ENCODE measurements around the gene KRT24. TPM values are rescaled to one million over a fixed set of nuclear protein-coding genes. Genes with fewer than 3 reads are reported as not detected.
A peak's percentile ranks its signal among the peaks of the same experiment; 100 is the strongest.

Gene KRT24
- total RNA-seq, 1 donor from 2014 or later = not detected

DNA sequence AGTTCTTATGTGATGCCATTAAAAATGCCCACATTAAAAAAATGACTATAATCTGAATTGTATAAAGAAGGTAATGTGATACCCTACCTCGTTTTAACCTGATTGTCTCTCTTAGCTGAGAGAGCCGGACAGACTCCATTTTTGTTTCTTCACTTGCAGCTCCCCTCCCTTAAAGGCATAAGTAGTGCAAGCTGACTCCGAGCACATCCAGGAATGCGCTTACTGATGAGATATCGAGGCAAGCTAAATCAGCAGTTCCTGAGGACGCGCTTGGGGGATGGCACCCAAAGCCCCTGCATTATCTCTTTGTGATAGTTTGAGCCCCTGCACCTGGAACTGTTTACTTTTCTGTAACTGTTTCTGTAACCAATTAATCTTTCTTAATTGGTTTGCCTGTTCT is 6.3 kb downstream of the KRT24 start:
- ATAC-seq (ENCODE audit: poor library complexity) (no peak), DNase-seq (no peak)
- intact Hi-C loops (cut with DNase I) = no loop called here

- DNase-seq (no peak), ATAC-seq (ENCODE audit: poor library complexity) (no peak)
- intact Hi-C loops (cut with DNase I) = no loop called here
These were observed 6.9 kb downstream of the KRT24 start for GRCh38 chr17:40696651-40697072.

GRCh38 chr17:40695874-40696472 is 7.6 kb downstream of the KRT24 start:
- no peak for ATAC-seq (ENCODE audit: poor library complexity)
- intact Hi-C loops (cut with DNase I) = no loop called here

DNA sequence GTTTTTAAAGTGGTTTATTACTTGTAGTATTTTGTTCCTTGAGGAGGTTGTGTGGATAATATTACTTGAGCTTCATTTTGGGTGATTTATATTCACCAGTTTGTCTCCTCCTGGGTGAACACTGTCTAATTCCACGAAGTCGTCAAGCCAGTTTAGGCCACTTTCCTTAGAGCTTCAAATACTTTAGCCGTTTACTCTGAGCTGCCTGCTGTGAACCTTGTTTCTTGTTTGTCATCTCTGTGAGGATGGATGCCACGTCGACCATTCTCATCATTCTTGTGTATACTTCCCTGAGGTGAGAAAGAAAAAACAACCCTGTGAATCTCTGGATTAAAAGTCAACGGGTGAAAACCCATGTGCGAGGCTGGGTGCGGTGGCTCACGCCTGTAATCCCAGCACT is 9.0 kb downstream of the KRT24 start:
- intact Hi-C loops (cut with DNase I) = no loop called here
- DNase-seq (no peak), ATAC-seq (ENCODE audit: poor library complexity) (no peak)

More at GRCh38 chr17:40695874-40696472, 7.6 kb downstream of the KRT24 start:
- DNase-seq = no peak

GRCh38 chr17:40687106-40687505 is 16.4 kb downstream of the KRT24 start:
- intact Hi-C loops (cut with DNase I) = no loop called here
- DNase-seq (no peak), ATAC-seq (ENCODE audit: poor library complexity) (no peak)

DNA sequence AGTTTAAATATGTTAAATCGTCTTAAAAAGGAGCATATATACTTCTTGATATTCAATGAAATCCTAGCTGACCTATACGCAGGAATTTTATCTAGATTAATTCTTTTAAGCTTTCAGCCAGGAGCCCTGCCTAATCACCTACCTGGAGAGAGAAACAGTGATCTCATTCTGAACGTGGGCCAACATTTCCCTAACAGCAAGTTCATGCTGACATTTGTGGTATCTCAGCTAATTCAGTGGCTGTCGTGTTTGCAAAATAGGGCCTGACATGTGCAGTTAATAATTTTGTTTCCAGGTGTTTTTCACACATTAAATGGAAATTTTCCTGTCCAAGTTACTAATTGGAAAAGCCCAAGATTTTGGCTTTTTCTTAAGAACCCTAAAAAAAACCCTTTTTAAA is 17.4 kb downstream of the KRT24 start:
- intact Hi-C loops (cut with DNase I) = no loop called here
- ATAC-seq (ENCODE audit: poor library complexity) (no peak), DNase-seq (no peak)

GRCh38 chr17:40680998-40681397 is 22.6 kb downstream of the KRT24 start:
- intact Hi-C loops (cut with DNase I) = no loop called here
- ATAC-seq (ENCODE audit: poor library complexity) (no peak), DNase-seq (no peak)

DNA sequence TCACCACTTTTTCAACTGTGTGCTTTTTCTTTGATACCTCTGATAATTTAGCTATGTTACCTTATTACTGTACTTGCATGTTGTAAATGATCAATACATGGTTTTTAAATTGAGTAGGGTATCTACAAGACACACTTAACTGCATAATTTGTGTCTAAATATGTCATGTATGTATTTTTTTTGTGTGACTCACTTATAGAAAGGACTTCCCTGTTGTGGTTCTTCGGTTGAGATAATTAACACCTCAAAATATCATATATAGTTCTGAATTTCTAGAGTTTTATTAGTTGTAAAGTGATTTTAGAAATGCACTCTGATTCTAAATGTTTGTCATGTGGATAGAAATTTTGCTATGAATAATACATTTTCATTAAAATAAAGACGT is 24.0 kb downstream of the KRT24 start:
- intact Hi-C loops (cut with DNase I) = no loop called here
- DNase-seq = no peak
- ATAC-seq (ENCODE audit: poor library complexity) = no peak

GRCh38 chr17:40678902-40679522 is 24.5 kb downstream of the KRT24 start:
- ATAC-seq (ENCODE audit: poor library complexity) = no peak
- intact Hi-C loops (cut with DNase I) = no loop called here
- DNase-seq = no peak

- DNase-seq (no peak), ATAC-seq (ENCODE audit: poor library complexity) (no peak)
- intact Hi-C loops (cut with DNase I) = no loop called here
These were observed 27.6 kb downstream of the KRT24 start for GRCh38 chr17:40675905-40676304.

DNA sequence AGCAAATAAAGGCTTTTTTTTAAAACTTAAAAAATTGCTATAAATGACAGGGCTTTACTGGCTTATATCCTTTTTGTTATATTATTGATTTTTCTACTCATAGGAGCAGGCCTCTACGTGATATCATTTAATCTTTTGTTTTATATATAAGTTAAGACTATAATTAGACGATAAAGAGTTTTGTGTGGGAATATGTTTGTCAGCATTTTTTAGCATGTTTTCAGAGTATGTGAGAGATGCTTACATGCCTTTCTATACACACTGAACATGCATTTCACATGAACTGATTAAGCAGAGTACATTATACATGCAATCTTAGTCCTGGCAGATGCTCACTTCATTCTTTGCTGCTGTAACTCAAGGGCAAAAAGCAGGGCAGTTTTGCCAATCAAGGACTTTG is 30.9 kb downstream of the KRT24 start:
- no peak for ATAC-seq (ENCODE audit: poor library complexity)
- intact Hi-C loops (cut with DNase I) = no loop called here

GRCh38 chr17:40671282-40671681 is 32.3 kb downstream of the KRT24 start:
- intact Hi-C loops (cut with DNase I) = no loop called here

More for the DNA sequence above, 30.9 kb downstream of the KRT24 start:
- no peak for DNase-seq

DNA sequence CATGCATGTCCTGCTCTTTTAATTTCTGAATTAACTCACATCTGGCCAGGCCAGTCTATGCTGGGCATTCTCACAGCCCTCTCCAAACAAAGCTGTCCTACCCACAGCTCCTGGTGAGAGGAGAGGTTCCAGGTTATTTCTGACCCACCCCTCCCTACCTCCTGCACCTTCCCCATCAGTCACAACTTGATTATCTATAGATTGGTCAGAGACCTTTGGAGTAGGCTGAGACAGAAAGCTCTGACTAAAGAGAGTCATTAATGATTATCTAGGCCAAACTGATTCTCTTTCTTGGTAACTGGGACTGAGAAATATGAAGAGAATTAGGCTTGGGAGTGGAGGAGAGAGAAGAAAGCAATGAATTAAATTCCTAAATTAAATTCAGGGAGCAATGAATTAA is 37.2 kb downstream of the KRT24 start:
- DNase-seq (no peak), ATAC-seq (ENCODE audit: poor library complexity) (no peak)
- intact Hi-C loops (cut with DNase I) = no loop called here

More at GRCh38 chr17:40671282-40671681, 32.3 kb downstream of the KRT24 start:
- no peak for DNase-seq
- no peak for ATAC-seq (ENCODE audit: poor library complexity)

GRCh38 chr17:40664582-40665333 is 38.8 kb downstream of the KRT24 start, which contains the start of gene KRT222:
TSS of gene KRT222 (minus strand) at chr17:40665177. CDS start at chr17:40665099, 78 bp downstream.
- DNase-seq (no peak), ATAC-seq (ENCODE audit: poor library complexity) (no peak)
- intact Hi-C loops (cut with DNase I) = no loop called here

GRCh38 chr17:40663252-40663651 is 40.3 kb downstream of the KRT24 start:
- DNase-seq (no peak), ATAC-seq (ENCODE audit: poor library complexity) (no peak)
- intact Hi-C loops (cut with DNase I) = no loop called here

DNA sequence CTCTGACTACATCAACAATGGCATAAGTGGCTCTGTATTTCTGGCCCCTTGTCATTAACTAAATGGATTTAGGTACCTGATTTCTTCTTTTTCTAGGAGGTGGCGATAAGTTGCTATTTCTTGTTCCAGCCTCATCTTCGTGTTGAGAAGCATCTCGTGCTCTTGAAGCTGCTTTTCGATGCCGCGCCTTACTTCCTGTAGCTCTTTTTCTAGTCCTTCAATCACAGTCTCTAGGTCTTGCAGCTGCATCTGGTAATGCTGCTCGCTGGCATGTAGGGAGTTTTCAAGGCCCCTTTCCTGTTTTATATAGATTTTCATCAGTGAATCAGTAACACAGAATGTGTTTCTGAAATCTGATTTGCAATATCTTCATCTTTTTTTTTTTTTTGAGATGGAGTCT is 43.6 kb downstream of the KRT24 start:
- ATAC-seq (ENCODE audit: poor library complexity) (no peak), DNase-seq (no peak)
- intact Hi-C loops (cut with DNase I) = no loop called here

GRCh38 chr17:40658396-40658795 is 45.2 kb downstream of the KRT24 start:
- no peak for DNase-seq
- no peak for ATAC-seq (ENCODE audit: poor library complexity)
- intact Hi-C loops (cut with DNase I) = no loop called here

DNA sequence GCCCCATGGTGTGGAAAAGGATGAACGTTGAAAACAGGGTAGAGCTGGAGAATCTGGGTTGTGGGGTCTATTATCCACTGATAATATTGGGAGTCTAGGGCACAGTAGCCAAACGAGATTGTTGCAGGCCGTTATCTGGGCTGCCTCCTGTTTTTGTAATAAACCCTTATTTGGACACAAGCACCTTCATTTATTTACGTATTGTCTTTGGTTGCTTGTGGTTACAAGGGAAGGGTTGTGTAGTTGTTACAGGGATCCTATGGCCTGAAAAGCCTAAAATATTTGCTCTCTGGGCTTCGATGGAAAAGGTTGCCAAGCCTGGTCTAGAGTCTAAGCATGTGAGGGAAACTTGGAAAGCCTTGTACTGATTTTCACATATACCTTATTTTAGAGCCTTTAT is 51.6 kb downstream of the KRT24 start:
- ATAC-seq (ENCODE audit: poor library complexity) (no peak), DNase-seq (no peak)
- intact Hi-C loops (cut with DNase I) = no loop called here

GRCh38 chr17:40648384-40648968 is 55.1 kb downstream of the KRT24 start:
- ATAC-seq (ENCODE audit: poor library complexity) = peak; percentile 59
- intact Hi-C loops (cut with DNase I) = no loop called here
- DNase-seq = peak; percentile 55

Data from Right ventricle myocardium superior (tissue), 1 donor.